SU-DHL-6 (cell line): ENCODE results near the gene NR5A2.
A peak's percentile ranks its signal among the peaks of the same experiment; 100 is the strongest.

Experiments used
- H2AFZ ChIP-seq: fragments of 200-600 bp; sonication (generic); 2 replicates; pipeline ENCODE4 v1.6.1; 2014; ENCODE audit warnings: low read depth, mild to moderate bottlenecking, moderate library complexity, mixed read lengths, antibody characterized with exemption, low read length; ENCODE audit not compliant: severe bottlenecking
- H3F3A ChIP-seq: fragments of 200-600 bp; shearing (Covaris generic); 2 replicates; pipeline ENCODE4 v1.6.0; 2016; ENCODE audit warnings: antibody characterized with exemption, mild to moderate bottlenecking; ENCODE audit not compliant: insufficient read depth
- H3K27ac ChIP-seq: fragments of 200-600 bp; sonication (generic); 2 replicates; pipeline ENCODE4 v1.5.1; 2016; ENCODE audit warnings: low read depth, mild to moderate bottlenecking, low read length, moderate library complexity, mixed read lengths
- H3K27me3 ChIP-seq: fragments of 200-600 bp; sonication (generic), shearing (Covaris generic); 2 replicates; pipeline ENCODE4 v1.6.0; 2014; ENCODE audit warnings: mild to moderate bottlenecking, low read length
- H3K36me3 ChIP-seq: fragments of 200-600 bp; sonication (generic); 2 replicates; pipeline ENCODE4 v1.6.1; 2014; ENCODE audit warnings: mild to moderate bottlenecking, low read length, mixed read lengths
- H3K4me2 ChIP-seq: fragments of 300-600, 200-600 bp; shearing (Covaris generic), sonication (generic); 2 replicates; pipeline ENCODE4 v1.6.0; 2014; ENCODE audit warnings: low read length, low read depth, mild to moderate bottlenecking; ENCODE audit not compliant: poor library complexity, severe bottlenecking
- H3K4me3 ChIP-seq: fragments of 200-600 bp; sonication (generic); 2 replicates; pipeline ENCODE4 v1.5.1; 2014; ENCODE audit warnings: antibody characterized with exemption, low read length, mild to moderate bottlenecking, mixed read lengths; ENCODE audit not compliant: insufficient read depth, poor library complexity, severe bottlenecking
- H3K79me2 ChIP-seq: fragments of 200-600 bp; sonication (generic); 2 replicates; pipeline ENCODE4 v1.6.1; 2014; ENCODE audit warnings: mild to moderate bottlenecking, low read length, moderate library complexity; ENCODE audit not compliant: insufficient read depth
- H3K9ac ChIP-seq: fragments of 200-600 bp; sonication (generic); 2 replicates; pipeline ENCODE4 v1.7.0; 2014; ENCODE audit warnings: mild to moderate bottlenecking, low read length
- H3K9me2 ChIP-seq: fragments of 200-600 bp; sonication (generic); replicated peaks from 2 replicates; pipeline ENCODE4 v1.6.1; 2014; ENCODE audit warnings: low read length; ENCODE audit not compliant: insufficient read depth
- H3K9me3 ChIP-seq: fragments of 200-600 bp; sonication (generic); 2 replicates; pipeline ENCODE4 v1.6.1; 2014; ENCODE audit warnings: low read length, mixed read lengths; ENCODE audit not compliant: insufficient read depth
- H4K20me1 ChIP-seq: fragments of 200-600 bp; sonication (generic); 2 replicates; pipeline ENCODE4 v1.6.1; 2014; ENCODE audit warnings: low read depth, mild to moderate bottlenecking, antibody characterized with exemption, low read length, moderate library complexity, mixed read lengths
- EZH2phosphoT487 ChIP-seq: fragments of 200-600 bp; sonication (generic), shearing (Covaris generic); conservative IDR thresholded peaks from 2 replicates; pipeline ENCODE4 v1.6.1; 2018; ENCODE audit warnings: mild to moderate bottlenecking, antibody characterized with exemption, low read length, moderate library complexity, mixed read lengths
- TF ChIP-seq, protein P1 (sequence below): fragments of 200-600 bp; sonication (generic); IDR thresholded peaks from one replicate; pipeline ENCODE4 v1.5.1; 2017; ENCODE audit warnings: antibody characterized with exemption, mild to moderate bottlenecking, low read length, moderate library complexity; ENCODE audit not compliant: insufficient read depth, poor library complexity, severe bottlenecking

Gene NR5A2

GRCh38 chr1:200072636-200073285, 45.3 kb downstream of the NR5A2 start:
- Histone ChIP-seq H3K36me3 (no peaks in the 10 kb centered on the region), H2AFZ (no peak overlapping the region), H3K4me3 (no peak overlapping the region), H4K20me1 (no peaks in the 10 kb centered on the region), H3F3A (no peaks in the 10 kb centered on the region), H3K9me3 (no peaks in the 10 kb centered on the region), H3K4me2 (no peak overlapping the region), H3K79me2 (no peaks in the 10 kb centered on the region), H3K27me3 (no peaks in the 10 kb centered on the region), H3K9me2 (no peaks in the 10 kb centered on the region), H3K27ac (no peak overlapping the region), H3K9ac (no peak overlapping the region)
- TF ChIP-seq, protein P1, sequence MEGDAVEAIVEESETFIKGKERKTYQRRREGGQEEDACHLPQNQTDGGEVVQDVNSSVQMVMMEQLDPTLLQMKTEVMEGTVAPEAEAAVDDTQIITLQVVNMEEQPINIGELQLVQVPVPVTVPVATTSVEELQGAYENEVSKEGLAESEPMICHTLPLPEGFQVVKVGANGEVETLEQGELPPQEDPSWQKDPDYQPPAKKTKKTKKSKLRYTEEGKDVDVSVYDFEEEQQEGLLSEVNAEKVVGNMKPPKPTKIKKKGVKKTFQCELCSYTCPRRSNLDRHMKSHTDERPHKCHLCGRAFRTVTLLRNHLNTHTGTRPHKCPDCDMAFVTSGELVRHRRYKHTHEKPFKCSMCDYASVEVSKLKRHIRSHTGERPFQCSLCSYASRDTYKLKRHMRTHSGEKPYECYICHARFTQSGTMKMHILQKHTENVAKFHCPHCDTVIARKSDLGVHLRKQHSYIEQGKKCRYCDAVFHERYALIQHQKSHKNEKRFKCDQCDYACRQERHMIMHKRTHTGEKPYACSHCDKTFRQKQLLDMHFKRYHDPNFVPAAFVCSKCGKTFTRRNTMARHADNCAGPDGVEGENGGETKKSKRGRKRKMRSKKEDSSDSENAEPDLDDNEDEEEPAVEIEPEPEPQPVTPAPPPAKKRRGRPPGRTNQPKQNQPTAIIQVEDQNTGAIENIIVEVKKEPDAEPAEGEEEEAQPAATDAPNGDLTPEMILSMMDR, result no peak
- no peak for TF ChIP-seq EZH2phosphoT487

GRCh38 chr1:200073286-200073637, 45.8 kb downstream of the NR5A2 start:
- Histone ChIP-seq H3K9ac (no peak overlapping the region), H3K36me3 (no peaks in the 10 kb centered on the region), H2AFZ (no peak overlapping the region), H3K27me3 (no peaks in the 10 kb centered on the region), H3K79me2 (no peaks in the 10 kb centered on the region), H3K4me3 (no peak overlapping the region), H3K4me2 (no peak overlapping the region), H3K27ac (no peak overlapping the region), H3K9me2 (no peaks in the 10 kb centered on the region), H3F3A (no peaks in the 10 kb centered on the region), H4K20me1 (no peaks in the 10 kb centered on the region), H3K9me3 (no peaks in the 10 kb centered on the region)
- no peak for TF ChIP-seq EZH2phosphoT487
- TF ChIP-seq, protein P1, result no peak

DNA sequence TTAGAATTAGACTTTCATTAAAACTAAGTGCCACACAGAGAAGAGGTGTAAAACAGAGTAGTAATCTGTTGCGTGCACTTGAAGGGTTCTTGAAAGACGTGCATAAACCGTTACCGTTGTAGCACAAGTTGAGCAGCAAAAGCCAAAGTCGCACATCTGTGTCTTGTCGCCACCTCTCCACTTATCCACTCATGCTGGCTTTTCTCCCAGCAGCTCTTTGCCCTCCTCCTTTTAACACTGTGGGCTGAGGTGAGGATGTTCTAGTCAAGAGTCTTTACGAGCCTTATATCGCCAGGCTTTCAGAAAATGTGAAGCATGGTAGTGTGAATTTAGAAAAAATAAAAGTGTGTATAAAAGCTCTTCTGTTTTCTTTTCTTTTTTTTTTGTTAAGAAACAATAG, 48.0 kb downstream of the NR5A2 start:
- H3K27me3 ChIP-seq, result no peaks in the 10 kb centered on the region
- H3K4me2 ChIP-seq, result peak overlapping the region; percentile 6
- H2AFZ ChIP-seq, result no peak overlapping the region
- H3K79me2 ChIP-seq, result no peaks in the 10 kb centered on the region
- H3K9ac ChIP-seq, result no peak overlapping the region
- no peaks in the 10 kb centered on the region for H3F3A ChIP-seq
- TF ChIP-seq EZH2phosphoT487, result no peak
- TF ChIP-seq, protein P1, result no peak
- H3K4me3 ChIP-seq, result no peak overlapping the region
- no peaks in the 10 kb centered on the region for H3K9me2 ChIP-seq
- no peaks in the 10 kb centered on the region for H3K9me3 ChIP-seq
- no peaks in the 10 kb centered on the region for H3K36me3 ChIP-seq
- no peaks in the 10 kb centered on the region for H4K20me1 ChIP-seq
- H3K27ac ChIP-seq, result no peak overlapping the region
